Endothelial cell of umbilical vein (primary cell): ENCODE data around the gene NUBP1.

Source experiments
- EZH2 ChIP-seq: IDR thresholded peaks from 2 replicates; pipeline ENCODE4 v1.6.1; 2012; ENCODE audit warnings: borderline replicate concordance, low read depth, mild to moderate bottlenecking, moderate library complexity, low read length, inconsistent platforms; ENCODE audit not compliant: severe bottlenecking
- FOS ChIP-seq: IDR thresholded peaks from 2 replicates; pipeline ENCODE4 v1.6.1; 2011; ENCODE audit warnings: mild to moderate bottlenecking, low read length, moderate library complexity, borderline replicate concordance; ENCODE audit not compliant: insufficient read depth
- GATA2 ChIP-seq: IDR thresholded peaks from 2 replicates; pipeline ENCODE4 v1.7.0; 2011; ENCODE audit warnings: low read depth, mild to moderate bottlenecking, moderate library complexity, mixed read lengths, low read length; ENCODE audit not compliant: insufficient read length, insufficient read depth
- JUN ChIP-seq: IDR thresholded peaks from 2 replicates; pipeline ENCODE4 v1.6.1; 2011; ENCODE audit warnings: borderline replicate concordance, low read depth; ENCODE audit not compliant: insufficient read length, insufficient read depth
- MYC ChIP-seq: IDR thresholded peaks from one replicate; pipeline ENCODE4 v1.6.1; 2011; ENCODE audit warnings: mild to moderate bottlenecking, low read depth, low read length
- POLR2A ChIP-seq: IDR thresholded peaks from 2 replicates; pipeline ENCODE4 v1.6.1; 2012; ENCODE audit warnings: low read depth, mild to moderate bottlenecking, control low read depth, low read length
- POLR2AphosphoS5 ChIP-seq: IDR thresholded peaks from 2 replicates; pipeline ENCODE4 v1.6.1; 2012; ENCODE audit warnings: low read depth, mild to moderate bottlenecking, control low read depth, low read length, moderate library complexity; ENCODE audit not compliant: insufficient read depth
- TF ChIP-seq, protein P1 (sequence below), 2 donors: IDR thresholded peaks; 1 replicate in 1 of 2; 2 replicates in 1 of 2; pipeline ENCODE4 v1.5.1; 2011; ENCODE audit warnings: low read length in 2 of 2, mild to moderate bottlenecking in 2 of 2, moderate library complexity in 2 of 2, control low read depth in 1 of 2, inconsistent platforms in 1 of 2, low read depth in 1 of 2; ENCODE audit not compliant: insufficient read depth in 1 of 2; ENCODE audit errors: extremely low read depth in 1 of 2
- TF ChIP-seq, protein P2 (sequence below): IDR thresholded peaks from 2 replicates; pipeline ENCODE4 v1.6.1; 2011; ENCODE audit not compliant: insufficient read depth, insufficient read length

DNA sequence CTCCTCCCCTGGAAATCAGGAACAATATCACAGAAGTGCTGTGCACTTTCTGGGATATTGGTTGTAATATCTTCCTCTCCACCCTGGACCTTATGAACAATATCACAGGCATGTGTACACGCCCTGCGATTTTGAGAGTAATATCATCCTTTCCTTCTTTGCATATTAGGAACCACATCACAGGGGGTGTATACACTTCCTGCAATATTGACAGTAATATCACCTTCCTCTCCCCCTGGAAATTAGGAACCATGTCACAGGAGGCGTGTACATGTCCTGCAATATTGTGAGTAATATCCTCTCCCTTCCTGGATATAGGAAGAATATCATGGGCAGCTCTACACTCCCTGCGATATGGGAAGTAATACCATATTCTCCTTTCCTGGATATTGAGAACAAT, 34.7 kb upstream of the NUBP1 start:
- TF ChIP-seq, protein P1, sequence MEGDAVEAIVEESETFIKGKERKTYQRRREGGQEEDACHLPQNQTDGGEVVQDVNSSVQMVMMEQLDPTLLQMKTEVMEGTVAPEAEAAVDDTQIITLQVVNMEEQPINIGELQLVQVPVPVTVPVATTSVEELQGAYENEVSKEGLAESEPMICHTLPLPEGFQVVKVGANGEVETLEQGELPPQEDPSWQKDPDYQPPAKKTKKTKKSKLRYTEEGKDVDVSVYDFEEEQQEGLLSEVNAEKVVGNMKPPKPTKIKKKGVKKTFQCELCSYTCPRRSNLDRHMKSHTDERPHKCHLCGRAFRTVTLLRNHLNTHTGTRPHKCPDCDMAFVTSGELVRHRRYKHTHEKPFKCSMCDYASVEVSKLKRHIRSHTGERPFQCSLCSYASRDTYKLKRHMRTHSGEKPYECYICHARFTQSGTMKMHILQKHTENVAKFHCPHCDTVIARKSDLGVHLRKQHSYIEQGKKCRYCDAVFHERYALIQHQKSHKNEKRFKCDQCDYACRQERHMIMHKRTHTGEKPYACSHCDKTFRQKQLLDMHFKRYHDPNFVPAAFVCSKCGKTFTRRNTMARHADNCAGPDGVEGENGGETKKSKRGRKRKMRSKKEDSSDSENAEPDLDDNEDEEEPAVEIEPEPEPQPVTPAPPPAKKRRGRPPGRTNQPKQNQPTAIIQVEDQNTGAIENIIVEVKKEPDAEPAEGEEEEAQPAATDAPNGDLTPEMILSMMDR (IDR thresholded peaks at IDR 0.05; ENCODE audit: extremely low read depth in 1 of 2, insufficient read depth in 1 of 2, low read depth in 1 of 2, low read length in 2 of 2): no peak
- TF ChIP-seq MYC: no peak
- no peak for TF ChIP-seq JUN
- TF ChIP-seq POLR2AphosphoS5: no peak
- TF ChIP-seq POLR2A: no peak
- TF ChIP-seq EZH2: no peak
- no peak for TF ChIP-seq GATA2
- TF ChIP-seq, protein P2, sequence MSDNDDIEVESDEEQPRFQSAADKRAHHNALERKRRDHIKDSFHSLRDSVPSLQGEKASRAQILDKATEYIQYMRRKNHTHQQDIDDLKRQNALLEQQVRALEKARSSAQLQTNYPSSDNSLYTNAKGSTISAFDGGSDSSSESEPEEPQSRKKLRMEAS: no peak
- TF ChIP-seq FOS: no peak
